K562 (cell line): Measurements from ENCODE around the gene SDR42E2. TPM values are rescaled to one million over a fixed set of nuclear protein-coding genes. Genes with fewer than 3 reads are reported as not detected.

Experiments
- ATAC-seq: fragments of 200-7000 bp; cut with Tn5 transposase; 3 replicates; pipeline ENCODE4 v1.9.1; 2020; ENCODE audit warnings: moderate library complexity
- BruUV-seq: library from RNA; stranded (reverse); fragments of 400-500 nt; replicated peaks from 2 replicates; lab custom pipeline; 2021; lab: Mats Ljungman, UMichigan
- CTCF ChIA-PET: fragments of 300-600 bp; formaldehyde crosslinking; extraction: SDS; loops from one replicate; lab custom pipeline; 2021; ENCODE audit warnings: low intra/inter-chr PET ratio; lab: Yijun Ruan, JAX
- POLR2A ChIA-PET: fragments of 300-600, 350-650 bp; sonication (Branson Sonifier 250); formaldehyde crosslinking; extraction: SDS; loops from one replicate; lab custom pipeline; 2021; ENCODE audit warnings: antibody characterized with exemption, inconsistent platforms; lab: Yijun Ruan, JAX
- DNase-seq, 4 experiments: peaks; one replicate each; pipeline versions ENCODE4 v3.0.0 to v3.0.0-alpha.2; 2011 to 2018; ENCODE audit warnings: low spot score in 3 of 4, mixed read lengths in 3 of 4; ENCODE audit errors: extremely low read depth in 1 of 4
- FAIRE-seq: peaks from 2 replicates; lab custom pipeline; 2011; peaks lifted over from hg19 to GRCh38; lab: Jason Lieb, UNC
- H2AFZ ChIP-seq: 2 replicates; pipeline ENCODE4 v1.6.0; 2011; ENCODE audit warnings: low read depth, low read length, control low read depth, inconsistent platforms
- H3K27ac ChIP-seq: fragments of 200-600 bp; 3 replicates; pipeline ENCODE4 v1.8.0; 2011; ENCODE audit warnings: low read depth, mild to moderate bottlenecking, control low read depth, inconsistent platforms, low read length, moderate library complexity, mixed read lengths; ENCODE audit errors: extremely low read depth
- H3K27me3 ChIP-seq, 2 experiments: fragments of 300-600 bp in 1 of 2; 2 replicates in 1 of 2; 3 replicates in 1 of 2; pipeline versions ENCODE4 v1.6.0 to v1.8.0; 2011; ENCODE audit warnings: inconsistent platforms in 2 of 2, low read length in 2 of 2, mild to moderate bottlenecking in 1 of 2, mixed read lengths in 1 of 2, moderate library complexity in 1 of 2; ENCODE audit not compliant: control insufficient read depth in 2 of 2, insufficient read depth in 2 of 2
- H3K36me3 ChIP-seq: fragments of 300-600 bp; 3 replicates; pipeline ENCODE4 v1.8.0; 2011; ENCODE audit warnings: mild to moderate bottlenecking, low read length, inconsistent platforms; ENCODE audit not compliant: control insufficient read depth, insufficient read depth
- H3K4me1 ChIP-seq, 2 experiments: fragments of 200-600 bp in 1 of 2; replicated peaks in 1 of 2; 2 replicates in 1 of 2; 3 replicates in 1 of 2; pipeline versions ENCODE4 v1.5.1 to v1.8.0; 2011; ENCODE audit warnings: inconsistent platforms in 2 of 2, low read length in 2 of 2, mild to moderate bottlenecking in 1 of 2, mixed read lengths in 1 of 2, moderate library complexity in 1 of 2; ENCODE audit not compliant: control insufficient read depth in 2 of 2, insufficient read depth in 2 of 2
- H3K4me2 ChIP-seq: 2 replicates; pipeline ENCODE4 v1.6.1; 2011; ENCODE audit warnings: low read length, control low read depth, inconsistent platforms, mixed read lengths; ENCODE audit not compliant: insufficient read depth
- H3K4me3 ChIP-seq: fragments of 200-600 bp; sonication (generic), shearing (Covaris generic); 2 replicates; pipeline ENCODE4 v1.5.1; 2016; ENCODE audit warnings: control low read depth, inconsistent platforms
- H3K79me2 ChIP-seq: fragments of 200-600 bp; 3 replicates; pipeline ENCODE4 v1.8.0; 2011; ENCODE audit warnings: low read length, inconsistent platforms; ENCODE audit not compliant: control insufficient read depth, insufficient read depth
- H3K9ac ChIP-seq, 2 experiments: 2 replicates each; pipeline versions ENCODE4 v1.6.0 to v1.6.1; 2011; ENCODE audit warnings: low read depth in 2 of 2, low read length in 2 of 2, control low read depth in 1 of 2, inconsistent platforms in 1 of 2, mild to moderate bottlenecking in 1 of 2, mixed read lengths in 1 of 2; ENCODE audit not compliant: insufficient read depth in 1 of 2
- H3K9me1 ChIP-seq: one replicate; pipeline ENCODE4 v1.6.0; 2011; ENCODE audit warnings: inconsistent platforms, mild to moderate bottlenecking, low read length, moderate library complexity; ENCODE audit not compliant: control insufficient read depth, insufficient read depth
- H3K9me3 ChIP-seq: replicated peaks from 2 replicates; pipeline ENCODE4 v1.5.1; 2011; ENCODE audit warnings: low read depth, low read length, inconsistent platforms; ENCODE audit not compliant: control insufficient read depth, insufficient read depth
- H4K20me1 ChIP-seq: replicated peaks from 2 replicates; pipeline ENCODE4 v1.6.1; 2011; ENCODE audit warnings: low read length, inconsistent platforms, mixed read lengths; ENCODE audit not compliant: control insufficient read depth, insufficient read depth
- CBX2 ChIP-seq: fragments of 200-600 bp; sonication (generic); IDR thresholded peaks from one replicate; pipeline ENCODE4 v1.6.1; 2012; ENCODE audit warnings: mild to moderate bottlenecking, low read length, inconsistent platforms; ENCODE audit not compliant: insufficient read depth, poor library complexity, severe bottlenecking
- CEBPB ChIP-seq: fragments of 450-650 bp; IDR thresholded peaks from 2 replicates; pipeline ENCODE4 v1.6.1; 2016; ENCODE audit warnings: missing genetic modification characterization, missing compliant biosample characterization
- CHCHD3 ChIP-seq: fragments of 250-450 bp; sonication (Bioruptor Pico); IDR thresholded peaks from 2 replicates; pipeline ENCODE4 v2.1.2; 2022; ENCODE audit warnings: mild to moderate bottlenecking
- EZH2 ChIP-seq: IDR thresholded peaks from 2 replicates; pipeline ENCODE4 v1.6.1; 2012; ENCODE audit warnings: low read depth, mild to moderate bottlenecking, inconsistent platforms, low read length, borderline replicate concordance
- TRIM28 ChIP-seq: fragments of 450-650 bp; IDR thresholded peaks from 2 replicates; pipeline ENCODE4 v1.6.1; 2017
- USF1 ChIP-seq: sonication (generic); formaldehyde crosslinking; IDR thresholded peaks from 2 replicates; pipeline ENCODE4 v1.9.0; 2022; ENCODE audit warnings: mild to moderate bottlenecking, missing genetic modification reagents
- USF2 ChIP-seq: sonication (generic); formaldehyde crosslinking; IDR thresholded peaks from 2 replicates; pipeline ENCODE4 v1.5.0; 2020; ENCODE audit warnings: missing genetic modification reagents
- WGBS: fragments of 100-300 bp; shearing (Covaris generic); methylation state at CpG from one replicate; pipeline ENCODE4 v1.1.6; 2016; ENCODE audit warnings: low coverage, mixed read lengths; ENCODE audit not compliant: insufficient coverage; ENCODE audit errors: missing lambda C conversion rate; 5-methylcytosine and 5-hydroxymethylcytosine counted together
- in situ Hi-C: fragments of 300-500 bp; cut with MboI; formaldehyde crosslinking; loops from 4 replicates; pipeline ENCODE4 v1.15.0; 2018; ENCODE audit warnings: inconsistent platforms, mixed read lengths
- intact Hi-C: fragments of 100-400 bp; cut with micrococcal nuclease; formaldehyde crosslinking; loops from 2 replicates; pipeline ENCODE4 v1.14.2; 2022
- polyA plus RNA-seq, 8 experiments: library from polyadenylated mRNA; depleted of rRNA in 4 of 8; stranded (reverse) in 5 of 8; unstranded in 3 of 8; fragments of >200 nt; fragmentation: Nextera tagmentation in 2 of 8; fragmentation: Illumina TruSeq in 1 of 8; extraction: Ambion mirVana in 2 of 8; extraction: Trizol in 1 of 8; gene quantifications; 2 replicates each; pipeline versions ENCODE4 v1.2.1 to v1.2.3, GENCODE V29; 2011 to 2014; ENCODE audit warnings: inconsistent platforms in 1 of 8, missing spikeins in 1 of 8
- total RNA-seq, 7 experiments: library from RNA; depleted of rRNA in 6 of 7; stranded (reverse); fragments of >200 nt in 6 of 7; fragmentation: Illumina TruSeq in 2 of 7; extraction: Trizol in 2 of 7; gene quantifications; 2 replicates each; pipeline versions ENCODE4 v1.2.1 to v1.2.3, GENCODE V29; 2011 to 2021; ENCODE audit warnings: low replicate concordance in 1 of 7

Gene SDR42E2
- total and polyA plus RNA-seq, 9 of the 15 experiments (the other 6 are each of a cell fraction or from before 2014, with no cell fraction given): 0.03 to 0.07 (median 0.04) TPM; not detected in 4

- TF ChIP-seq TRIM28: 0 out of 2 replicates have a peak, but pooled peaks have one; percentile 28
- TF ChIP-seq USF2 (CRISPR knock-in tag): peak; percentile 81
- no peak for TF ChIP-seq CBX2
- TF ChIP-seq CEBPB (tag): no peak
- TF ChIP-seq USF1 (CRISPR knock-in tag): peak; percentile 92
Measured at GRCh38 chr16:22210854-22211253, 48.5 kb downstream of the SDR42E2 start (continued).

- peaks cover 7% of the 10 kb centered on the region for H4K20me1 ChIP-seq
- DNase-seq (no peak), FAIRE-seq (no peak), ATAC-seq (no peak)
- no TSS peak for BruUV-seq
- no peak overlapping the region for H3K9ac ChIP-seq
- peaks cover 5% of the 10 kb centered on the region; the same call in 1 of the 2 replicates for H3K9me3 ChIP-seq
- WGBS: 93% methylated on average over 4 of the region's 4 CpGs
- H3K4me3 ChIP-seq: no peak overlapping the region
- peaks cover 17 to 31% of the 10 kb centered on the region in 2 experiments for H3K4me1 ChIP-seq
- H2AFZ ChIP-seq: no peak overlapping the region
- H3K9me1 ChIP-seq: no peaks in the 10 kb centered on the region
- ChIA-PET POLR2A (no interaction called here), CTCF (no interaction called here)
- no peak overlapping the region for H3K4me2 ChIP-seq
- TF ChIP-seq CHCHD3 (CRISPR knock-in tag): no peak
- no peak for TF ChIP-seq EZH2
- peaks cover 55% of the 10 kb centered on the region for H3K36me3 ChIP-seq
- no peaks in the 10 kb centered on the region for H3K27me3 ChIP-seq
- in situ Hi-C loops: no loop called here
- H3K79me2 ChIP-seq: peaks cover 68% of the 10 kb centered on the region
- intact Hi-C loops: no loop called here
- no peak overlapping the region for H3K27ac ChIP-seq
Measured at GRCh38 chr16:22213236-22213635, 50.9 kb downstream of the SDR42E2 start.
